ENCODE data around the gene TMEM127. TPM values are rescaled to one million over a fixed set of nuclear protein-coding genes. Genes with fewer than 3 reads are reported as not detected.
"Not testable (repeated sequence)": the region's sequence is repeated elsewhere in the genome, so short reads cannot be mapped to it uniquely, and the experiment has no call there.

The TMEM127 gene
- total RNA-seq, 1 donor from 2014 or later: 45.2 TPM

DNA sequence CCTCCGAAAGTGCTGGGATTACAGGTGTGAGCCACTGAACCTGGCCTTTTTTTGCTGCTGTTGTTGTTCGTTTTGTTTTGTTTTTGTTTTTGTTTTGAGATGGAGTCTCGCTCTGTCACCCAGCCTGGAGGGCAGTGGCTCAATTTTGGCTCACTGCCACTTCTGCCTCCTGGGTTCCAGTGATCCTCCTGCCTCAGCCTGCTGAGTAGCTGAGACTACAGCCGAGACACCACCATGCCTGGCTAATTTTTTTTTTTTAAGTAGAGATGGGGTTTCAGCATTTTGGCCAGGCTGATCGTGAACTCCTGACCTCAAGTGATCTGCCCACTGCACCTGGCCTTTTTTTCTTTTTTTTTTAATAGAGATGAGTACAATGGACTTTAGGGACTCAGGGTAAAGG lies 22.0 kb downstream of the TMEM127 start:
- DNase-seq (ENCODE audit: low read depth): no peak

GRCh38 chr2:96241900-96242611 lies 23.7 kb downstream of the TMEM127 start:
- DNase-seq (ENCODE audit: low read depth): no peak

- no peak for DNase-seq (ENCODE audit: low read depth)
Observed at GRCh38 chr2:96241227-96241626, 24.6 kb downstream of the TMEM127 start.

GRCh38 chr2:96240341-96241038 lies 25.3 kb downstream of the TMEM127 start:
- peak; percentile 63 for DNase-seq (ENCODE audit: low read depth)

- no peak for DNase-seq (ENCODE audit: low read depth)
Observed at GRCh38 chr2:96239745-96240264, 26.0 kb downstream of the TMEM127 start.

- DNase-seq (ENCODE audit: low read depth): peak; percentile 89
Observed at GRCh38 chr2:96239091-96239490, 26.7 kb downstream of the TMEM127 start.

- DNase-seq (ENCODE audit: low read depth): no peak
Observed at GRCh38 chr2:96238266-96238665, 27.5 kb downstream of the TMEM127 start.

DNA sequence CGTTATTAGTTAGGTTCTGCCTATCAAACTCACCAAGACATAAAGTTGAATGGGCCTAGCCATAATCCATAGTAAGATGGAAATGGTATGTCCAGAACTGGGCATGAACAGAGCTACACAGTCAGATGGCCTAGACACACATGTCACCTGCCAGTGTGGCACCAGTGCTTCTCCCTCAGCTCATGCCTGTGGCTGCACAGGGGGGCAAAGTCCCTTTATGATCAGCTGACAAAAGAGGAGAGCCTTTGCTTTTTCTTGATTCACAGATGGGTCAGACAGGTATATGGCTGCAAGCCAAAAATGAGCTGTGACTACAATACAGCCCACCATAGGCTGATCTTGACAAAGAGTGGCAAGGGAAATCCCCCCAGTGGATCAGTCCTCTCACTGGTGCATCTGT lies 28.9 kb downstream of the TMEM127 start:
- DNase-seq (ENCODE audit: low read depth): no peak

DNA sequence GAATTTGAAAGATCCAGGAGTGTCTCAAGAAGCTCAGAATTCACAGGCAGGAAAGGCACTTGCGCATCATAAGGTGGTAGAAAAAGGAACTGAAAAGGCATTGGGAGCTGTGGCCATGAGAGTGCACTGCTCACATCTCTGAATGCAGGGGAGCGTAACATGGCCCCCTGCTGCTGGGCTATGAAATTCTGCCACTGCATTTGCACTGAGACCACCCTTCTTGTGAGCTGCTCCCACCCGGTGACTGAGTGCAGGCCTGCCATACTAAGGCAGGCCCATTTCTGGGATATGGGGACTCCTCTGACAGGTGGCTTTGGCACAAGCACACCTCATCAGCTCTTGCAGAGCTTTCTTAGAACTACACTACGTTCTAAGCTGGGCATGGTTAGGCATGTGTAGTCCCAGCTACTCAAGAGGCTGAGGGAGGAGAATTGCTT lies 31.9 kb downstream of the TMEM127 start:
- DNase-seq (ENCODE audit: low read depth): no peak

DNA sequence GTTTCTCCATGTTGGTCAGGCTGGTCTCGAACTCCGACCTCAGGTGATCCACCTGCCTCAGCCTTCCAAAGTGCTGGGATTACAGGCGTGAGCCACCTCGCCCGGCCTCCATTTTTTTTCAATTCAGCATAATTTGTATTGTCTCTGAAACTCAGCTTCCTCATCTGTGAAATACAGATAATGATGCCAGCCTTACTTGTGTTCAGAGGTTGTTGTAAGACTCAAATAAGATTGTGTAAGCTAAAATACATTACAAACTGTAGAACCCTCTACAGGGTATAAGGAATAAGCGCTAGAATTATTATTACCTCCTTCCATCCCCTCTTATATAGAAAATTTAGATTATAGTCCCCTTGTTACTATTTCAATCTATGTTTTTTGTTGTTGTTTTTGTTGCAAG lies 32.4 kb downstream of the TMEM127 start:
- DNase-seq (ENCODE audit: low read depth): no peak

GRCh38 chr2:96231316-96231715 lies 34.5 kb downstream of the TMEM127 start:
- no peak for DNase-seq (ENCODE audit: low read depth)

DNA sequence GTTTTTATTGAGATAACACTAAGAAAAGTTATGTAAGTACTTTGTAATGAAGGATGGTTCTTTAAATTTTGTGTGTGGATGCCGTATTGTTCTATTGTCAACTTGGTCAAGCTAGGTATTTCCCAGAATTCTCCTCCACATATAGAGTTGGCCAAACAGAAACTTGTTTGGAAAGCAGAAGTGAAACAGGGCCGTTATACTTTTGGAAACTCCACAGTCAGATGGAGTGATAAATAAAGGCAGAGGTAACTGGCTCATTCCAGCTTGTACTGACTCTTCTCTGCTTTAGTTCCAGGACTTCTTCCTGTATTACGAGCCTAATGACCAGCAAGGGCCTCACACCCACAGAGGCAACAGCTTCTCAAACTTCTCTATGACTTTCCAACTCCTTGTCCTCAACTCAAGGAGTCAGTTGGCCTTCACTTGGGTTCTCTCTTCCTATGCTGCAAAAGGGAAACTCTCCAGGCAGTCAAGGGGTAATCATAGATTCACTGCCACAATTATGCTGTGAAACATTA lies 40.7 kb downstream of the TMEM127 start:
- no peak for DNase-seq (ENCODE audit: low read depth)

- not testable (repeated sequence) for DNase-seq (ENCODE audit: low read depth)
Observed at GRCh38 chr2:96221106-96221505, 44.7 kb downstream of the TMEM127 start.

DNA sequence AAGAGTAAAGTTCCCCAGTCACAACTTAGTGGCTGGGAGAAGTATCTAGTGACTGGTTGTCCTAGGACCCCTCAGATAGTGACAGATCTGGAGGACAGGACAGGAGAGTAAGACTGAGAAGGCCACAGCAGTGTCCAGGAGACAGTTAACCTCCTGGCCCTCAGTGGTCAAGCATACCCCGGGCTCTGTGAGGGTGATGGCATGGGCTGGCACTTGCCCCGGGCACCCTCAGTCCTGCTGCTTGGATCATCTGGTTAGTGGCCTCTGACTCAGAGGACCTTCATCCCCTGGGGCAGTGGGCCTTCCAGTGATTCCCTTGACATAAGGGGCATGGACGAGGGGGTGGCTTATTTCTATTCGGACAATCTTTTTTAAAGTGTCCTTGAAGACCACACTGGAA lies 45.8 kb downstream of the TMEM127 start:
- DNase-seq (ENCODE audit: low read depth): peak; percentile 44

GRCh38 chr2:96218508-96219131 lies 47.2 kb downstream of the TMEM127 start:
- DNase-seq (ENCODE audit: low read depth): no peak

DNA sequence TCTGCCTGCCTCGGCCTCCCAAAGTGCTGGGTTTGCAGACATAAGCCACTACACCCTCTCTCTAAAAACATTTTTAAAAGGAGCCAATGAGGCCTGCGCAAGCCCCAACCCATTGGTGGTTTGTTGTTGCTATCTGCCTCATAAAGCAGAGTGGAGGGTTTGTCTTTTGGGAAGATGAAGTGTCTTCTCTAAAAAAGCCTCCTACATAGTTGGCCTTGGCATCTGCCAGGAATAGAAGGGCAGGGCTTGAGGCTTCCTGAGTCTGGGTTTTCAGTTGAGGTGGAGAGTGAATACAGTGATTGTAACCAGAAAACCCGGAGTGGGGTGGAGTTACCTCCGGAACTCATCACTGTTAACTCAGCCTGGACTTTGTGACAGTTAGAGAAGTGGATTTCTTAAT lies 51.2 kb downstream of the TMEM127 start:
- peak; percentile 69 for DNase-seq (ENCODE audit: low read depth)

GRCh38 chr2:96213379-96213778 lies 52.4 kb downstream of the TMEM127 start:
- DNase-seq (ENCODE audit: low read depth): no peak

- no peak for DNase-seq (ENCODE audit: low read depth)
Observed at GRCh38 chr2:96212339-96212738, 53.5 kb downstream of the TMEM127 start.

DNA sequence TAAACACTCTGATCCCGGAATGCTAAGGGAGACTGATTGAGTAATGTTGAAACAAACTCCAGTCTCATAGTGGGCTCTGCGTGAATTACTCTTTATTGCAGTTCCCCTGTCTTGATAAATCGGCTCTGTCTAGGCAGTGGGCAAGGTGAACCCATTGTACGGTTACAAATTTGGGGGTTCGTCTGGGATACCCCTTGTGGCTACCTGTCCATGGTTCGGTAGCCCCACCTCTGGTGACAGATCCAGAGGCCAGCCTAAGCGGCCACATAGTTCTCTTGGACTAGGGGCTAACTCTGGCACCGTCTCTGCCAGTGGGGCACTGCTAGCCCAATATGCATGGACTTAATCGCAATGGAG lies 56.1 kb downstream of the TMEM127 start:
- DNase-seq (ENCODE audit: low read depth): no peak

- peak; percentile 11 for DNase-seq (ENCODE audit: low read depth)
Observed at GRCh38 chr2:96209011-96209728, 56.6 kb downstream of the TMEM127 start.
